Measurements from ENCODE around the gene KIF26B. TPM values are rescaled to one million over a fixed set of nuclear protein-coding genes. Genes with fewer than 3 reads are reported as not detected.
A peak's percentile ranks its signal among the peaks of the same experiment; 100 is the strongest.

KIF26B gene
- total RNA-seq, 1 donor from 2014 or later = 5.1 TPM

DNA sequence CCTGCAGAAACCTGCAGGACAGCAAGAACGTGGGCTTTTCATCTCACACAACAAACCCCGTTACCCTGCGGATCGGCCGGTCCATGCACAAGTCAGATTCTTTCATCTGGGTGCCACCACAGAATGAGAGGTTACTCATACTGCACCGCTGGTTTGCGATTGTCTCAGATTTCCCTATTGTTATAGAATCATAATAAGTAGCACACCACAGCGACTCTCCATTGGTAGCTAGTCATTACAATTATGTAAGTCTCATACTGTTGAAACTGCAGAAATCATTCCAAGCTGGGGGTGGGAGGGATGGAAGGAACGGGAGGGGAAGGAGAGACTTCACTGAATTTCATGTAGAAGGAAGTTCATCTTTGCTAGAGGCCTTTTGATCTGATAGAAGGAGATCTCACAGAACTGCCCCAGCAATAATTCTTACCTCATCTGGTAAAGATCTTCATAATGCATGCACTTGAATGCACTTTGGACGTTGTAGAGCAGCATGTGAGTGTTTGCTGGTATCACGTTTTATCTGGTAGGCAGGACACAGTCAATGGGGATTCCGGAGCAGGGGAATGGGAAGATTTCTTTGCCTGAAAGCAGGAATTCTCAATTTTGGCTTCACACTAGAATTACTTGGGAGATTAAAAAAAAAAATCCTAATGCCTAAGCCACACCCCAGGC is 221.1 kb downstream of the KIF26B start:
- TF ChIP-seq, protein P1, sequence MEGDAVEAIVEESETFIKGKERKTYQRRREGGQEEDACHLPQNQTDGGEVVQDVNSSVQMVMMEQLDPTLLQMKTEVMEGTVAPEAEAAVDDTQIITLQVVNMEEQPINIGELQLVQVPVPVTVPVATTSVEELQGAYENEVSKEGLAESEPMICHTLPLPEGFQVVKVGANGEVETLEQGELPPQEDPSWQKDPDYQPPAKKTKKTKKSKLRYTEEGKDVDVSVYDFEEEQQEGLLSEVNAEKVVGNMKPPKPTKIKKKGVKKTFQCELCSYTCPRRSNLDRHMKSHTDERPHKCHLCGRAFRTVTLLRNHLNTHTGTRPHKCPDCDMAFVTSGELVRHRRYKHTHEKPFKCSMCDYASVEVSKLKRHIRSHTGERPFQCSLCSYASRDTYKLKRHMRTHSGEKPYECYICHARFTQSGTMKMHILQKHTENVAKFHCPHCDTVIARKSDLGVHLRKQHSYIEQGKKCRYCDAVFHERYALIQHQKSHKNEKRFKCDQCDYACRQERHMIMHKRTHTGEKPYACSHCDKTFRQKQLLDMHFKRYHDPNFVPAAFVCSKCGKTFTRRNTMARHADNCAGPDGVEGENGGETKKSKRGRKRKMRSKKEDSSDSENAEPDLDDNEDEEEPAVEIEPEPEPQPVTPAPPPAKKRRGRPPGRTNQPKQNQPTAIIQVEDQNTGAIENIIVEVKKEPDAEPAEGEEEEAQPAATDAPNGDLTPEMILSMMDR (IDR thresholded peaks at IDR 0.05; ENCODE audit: unreplicated experiment) = no peak
- Mint-ChIP-seq H3K27me3 (peaks cover 9% of the 10 kb centered on the region), H3K4me1 (ENCODE audit: low read depth) (peaks cover 6% of the 10 kb centered on the region), H3K36me3 (ENCODE audit: insufficient read depth) (peaks cover 6% of the 10 kb centered on the region), H3K9me3 (ENCODE audit: low read depth) (peaks cover 10% of the 10 kb centered on the region), H3K4me3 (ENCODE audit: low read depth) (no peak overlapping the region), H3K27ac (no peak overlapping the region)
- DNase-seq (ENCODE audit: low spot score, unreplicated experiment) = no peak

- no peak overlapping the region for H3K27ac Mint-ChIP-seq
- peaks cover 6% of the 10 kb centered on the region for H3K4me1 Mint-ChIP-seq (ENCODE audit: low read depth)
- no peaks in the 10 kb centered on the region for H3K36me3 Mint-ChIP-seq (ENCODE audit: insufficient read depth)
- no peak for DNase-seq (ENCODE audit: low spot score, unreplicated experiment)
- peaks cover 9% of the 10 kb centered on the region for H3K27me3 Mint-ChIP-seq
- H3K9me3 Mint-ChIP-seq (ENCODE audit: low read depth) = no peaks in the 10 kb centered on the region
- TF ChIP-seq, protein P1 (IDR thresholded peaks at IDR 0.05; ENCODE audit: unreplicated experiment) = no peak
- no peak overlapping the region for H3K4me3 Mint-ChIP-seq (ENCODE audit: low read depth)
Observed at GRCh38 chr1:245377854-245378253, 223.1 kb downstream of the KIF26B start.

DNA sequence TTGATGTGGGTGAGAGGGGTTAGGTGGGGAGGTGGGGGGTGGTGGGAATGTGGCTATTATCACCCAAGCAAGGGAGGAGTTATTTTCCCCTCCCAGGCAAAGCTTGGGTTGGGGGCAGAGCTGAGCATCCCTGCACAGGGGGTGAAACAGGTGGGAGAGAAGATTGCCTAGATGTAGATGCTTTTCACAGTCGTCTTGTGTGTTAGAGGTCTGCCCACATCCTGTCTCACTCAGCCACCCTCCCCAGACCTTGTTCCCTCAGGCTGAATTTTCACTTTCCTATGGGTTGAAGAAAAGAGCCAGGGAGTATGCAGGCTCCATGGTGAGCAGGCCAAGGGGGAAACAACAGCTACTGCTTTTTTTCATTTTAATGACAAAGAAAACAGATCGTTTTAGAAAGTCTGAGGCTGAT is 223.5 kb downstream of the KIF26B start:
- TF ChIP-seq, protein P1 (IDR thresholded peaks at IDR 0.05; ENCODE audit: unreplicated experiment) = no peak
- H3K27me3 Mint-ChIP-seq = peaks cover 9% of the 10 kb centered on the region
- no peaks in the 10 kb centered on the region for H3K9me3 Mint-ChIP-seq (ENCODE audit: low read depth)
- H3K4me3 Mint-ChIP-seq (ENCODE audit: low read depth) = no peak overlapping the region
- H3K27ac Mint-ChIP-seq = no peak overlapping the region
- no peaks in the 10 kb centered on the region for H3K36me3 Mint-ChIP-seq (ENCODE audit: insufficient read depth)
- H3K4me1 Mint-ChIP-seq (ENCODE audit: low read depth) = peaks cover 6% of the 10 kb centered on the region
- no peak for DNase-seq (ENCODE audit: low spot score, unreplicated experiment)

- no peak for DNase-seq (ENCODE audit: low spot score, unreplicated experiment)
- no peaks in the 10 kb centered on the region for H3K36me3 Mint-ChIP-seq (ENCODE audit: insufficient read depth)
- H3K27ac Mint-ChIP-seq = no peak overlapping the region
- TF ChIP-seq, protein P1 (IDR thresholded peaks at IDR 0.05; ENCODE audit: unreplicated experiment) = no peak
- H3K4me1 Mint-ChIP-seq (ENCODE audit: low read depth) = peaks cover 7% of the 10 kb centered on the region
- H3K27me3 Mint-ChIP-seq = peaks cover 11% of the 10 kb centered on the region
- H3K4me3 Mint-ChIP-seq (ENCODE audit: low read depth) = no peak overlapping the region
- H3K9me3 Mint-ChIP-seq (ENCODE audit: low read depth) = no peaks in the 10 kb centered on the region
Observed at GRCh38 chr1:245378745-245379144, 224.0 kb downstream of the KIF26B start.

GRCh38 chr1:245380790-245381535 is 226.2 kb downstream of the KIF26B start:
- Mint-ChIP-seq H3K4me1 (ENCODE audit: low read depth) (peaks cover 15% of the 10 kb centered on the region), H3K4me3 (ENCODE audit: low read depth) (no peak overlapping the region), H3K9me3 (ENCODE audit: low read depth) (no peaks in the 10 kb centered on the region), H3K27me3 (peaks cover 8% of the 10 kb centered on the region), H3K27ac (no peak overlapping the region), H3K36me3 (ENCODE audit: insufficient read depth) (no peaks in the 10 kb centered on the region)
- no peak for DNase-seq (ENCODE audit: low spot score, unreplicated experiment)
- TF ChIP-seq, protein P1 (IDR thresholded peaks at IDR 0.05; ENCODE audit: unreplicated experiment) = peak; percentile 56

Measured in progenitor cell of endocrine pancreas (in vitro differentiated cells).